DOHH2 (cell line): Measurements from ENCODE around the gene DNAJB14.

Source experiments
- EZH2phosphoT487 ChIP-seq: fragments of 200-600 bp; sonication (generic); IDR thresholded peaks from 2 replicates; pipeline ENCODE4 v1.6.1; 2017; ENCODE audit warnings: borderline replicate concordance, mild to moderate bottlenecking, antibody characterized with exemption, low read length, moderate library complexity, mixed read lengths
- TF ChIP-seq, protein P1 (sequence below): fragments of 200-600 bp; sonication (generic); IDR thresholded peaks from one replicate; pipeline ENCODE4 v1.5.1; 2014; ENCODE audit warnings: antibody characterized with exemption, mild to moderate bottlenecking, low read depth, low read length; ENCODE audit not compliant: poor library complexity, severe bottlenecking

DNA sequence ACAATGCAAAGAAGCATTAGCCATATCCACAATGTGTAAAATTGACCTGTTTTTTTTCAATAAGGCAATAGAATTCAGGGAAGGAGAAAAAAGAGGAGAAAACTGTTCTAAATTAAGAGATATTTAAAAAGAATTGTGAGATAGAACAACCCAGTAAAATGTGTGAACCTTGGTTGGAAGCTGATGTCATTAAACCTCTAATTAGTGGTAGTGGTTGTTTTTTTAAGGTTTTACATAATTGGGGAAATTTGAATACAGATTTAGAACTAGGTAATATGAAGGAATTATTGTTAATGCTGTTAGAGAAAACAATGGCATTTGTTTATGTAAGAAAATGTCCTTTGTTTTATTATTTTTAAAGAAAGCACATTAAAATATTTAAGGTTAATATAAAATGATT is 18.8 kb upstream of the DNAJB14 start:
- TF ChIP-seq, protein P1, sequence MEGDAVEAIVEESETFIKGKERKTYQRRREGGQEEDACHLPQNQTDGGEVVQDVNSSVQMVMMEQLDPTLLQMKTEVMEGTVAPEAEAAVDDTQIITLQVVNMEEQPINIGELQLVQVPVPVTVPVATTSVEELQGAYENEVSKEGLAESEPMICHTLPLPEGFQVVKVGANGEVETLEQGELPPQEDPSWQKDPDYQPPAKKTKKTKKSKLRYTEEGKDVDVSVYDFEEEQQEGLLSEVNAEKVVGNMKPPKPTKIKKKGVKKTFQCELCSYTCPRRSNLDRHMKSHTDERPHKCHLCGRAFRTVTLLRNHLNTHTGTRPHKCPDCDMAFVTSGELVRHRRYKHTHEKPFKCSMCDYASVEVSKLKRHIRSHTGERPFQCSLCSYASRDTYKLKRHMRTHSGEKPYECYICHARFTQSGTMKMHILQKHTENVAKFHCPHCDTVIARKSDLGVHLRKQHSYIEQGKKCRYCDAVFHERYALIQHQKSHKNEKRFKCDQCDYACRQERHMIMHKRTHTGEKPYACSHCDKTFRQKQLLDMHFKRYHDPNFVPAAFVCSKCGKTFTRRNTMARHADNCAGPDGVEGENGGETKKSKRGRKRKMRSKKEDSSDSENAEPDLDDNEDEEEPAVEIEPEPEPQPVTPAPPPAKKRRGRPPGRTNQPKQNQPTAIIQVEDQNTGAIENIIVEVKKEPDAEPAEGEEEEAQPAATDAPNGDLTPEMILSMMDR, result no peak
- TF ChIP-seq EZH2phosphoT487, result no peak
